ENCODE results near the gene ZNF304. TPM values are rescaled to one million over a fixed set of nuclear protein-coding genes. Genes with fewer than 3 reads are reported as not detected.

ZNF304 gene
- total and polyA plus RNA-seq, 9 of the 15 experiments (the other 6 are each of a cell fraction or from before 2014, with no cell fraction given): 0.82 to 5.5 (median 3.6) TPM

DNA sequence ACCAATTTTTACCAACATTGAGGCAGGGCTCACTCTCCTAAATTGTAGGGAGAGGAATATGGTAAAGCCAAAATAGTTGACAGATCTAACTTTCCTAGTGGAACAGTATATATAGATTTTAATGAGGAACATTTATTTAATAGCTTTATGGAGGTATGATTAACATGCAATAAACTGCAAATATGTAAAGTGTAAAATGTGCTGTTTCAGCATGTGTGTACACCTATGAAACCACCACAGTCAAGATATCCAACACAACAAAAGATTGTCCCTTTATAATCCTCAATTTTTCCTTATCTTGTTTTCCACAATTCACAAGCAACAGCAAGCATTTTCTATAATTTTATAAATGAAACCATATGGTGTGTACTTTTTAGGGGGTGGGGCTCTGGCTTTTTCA, 8.2 kb downstream of the ZNF304 start:
- intact Hi-C loops (cut with micrococcal nuclease): no loop called here
- no peak for FAIRE-seq
- TF ChIP-seq E2F4 (CRISPR knock-in tag; IDR thresholded peaks at IDR 0.05; ENCODE audit: low read depth) (no peak), ZNF316 (IDR thresholded peaks at IDR 0.05) (0 out of 2 replicates have a peak, but pooled peaks have one; percentile 33)
- peaks cover 28% of the 10 kb centered on the region for H3K36me3 ChIP-seq (ENCODE audit: control insufficient read depth, insufficient read depth, low read length)
- DNase-seq (ENCODE audit: extremely low read depth in 1 of 4, low spot score in 3 of 4): no peak
- no peaks in the 10 kb centered on the region for H4K20me1 ChIP-seq (replicated peaks; ENCODE audit: control insufficient read depth, insufficient read depth, low read length)
- no peak overlapping the region for H3K4me3 ChIP-seq
- BruUV-seq (replicated peaks): no TSS peak
- in situ Hi-C loops (cut with MboI): no loop called here
- CTCF ChIA-PET (ENCODE audit: low intra/inter-chr PET ratio): no interaction called here
- no peak overlapping the region for H2AFZ ChIP-seq (ENCODE audit: low read depth, low read length)
- peaks cover 4% of the 10 kb centered on the region for H3K9me3 ChIP-seq (replicated peaks; ENCODE audit: control insufficient read depth, insufficient read depth, low read depth, low read length)
- no peak overlapping the region for H3K27ac ChIP-seq (ENCODE audit: extremely low read depth, low read depth, low read length)
- H3K4me1 ChIP-seq (replicated peaks in 1 of 2; ENCODE audit: control insufficient read depth in 2 of 2, insufficient read depth in 2 of 2, low read length in 2 of 2): peaks cover 0 to 5% of the 10 kb centered on the region in 2 experiments; a peak in 1 of 5 replicates
- H3K79me2 ChIP-seq (ENCODE audit: control insufficient read depth, insufficient read depth, low read length): no peaks in the 10 kb centered on the region
- H3K27me3 ChIP-seq (ENCODE audit: control insufficient read depth in 2 of 2, insufficient read depth in 2 of 2, low read length in 2 of 2): no peaks in the 10 kb centered on the region
- POLR2A ChIA-PET: no interaction called here
- H3K4me2 ChIP-seq (ENCODE audit: insufficient read depth, low read length): no peak overlapping the region
- no peaks in the 10 kb centered on the region for H3K9me1 ChIP-seq (ENCODE audit: control insufficient read depth, insufficient read depth, low read length)
- ATAC-seq: no peak
- H3K9ac ChIP-seq (ENCODE audit: insufficient read depth in 1 of 2, low read depth in 2 of 2, low read length in 2 of 2): no peak overlapping the region

DNA sequence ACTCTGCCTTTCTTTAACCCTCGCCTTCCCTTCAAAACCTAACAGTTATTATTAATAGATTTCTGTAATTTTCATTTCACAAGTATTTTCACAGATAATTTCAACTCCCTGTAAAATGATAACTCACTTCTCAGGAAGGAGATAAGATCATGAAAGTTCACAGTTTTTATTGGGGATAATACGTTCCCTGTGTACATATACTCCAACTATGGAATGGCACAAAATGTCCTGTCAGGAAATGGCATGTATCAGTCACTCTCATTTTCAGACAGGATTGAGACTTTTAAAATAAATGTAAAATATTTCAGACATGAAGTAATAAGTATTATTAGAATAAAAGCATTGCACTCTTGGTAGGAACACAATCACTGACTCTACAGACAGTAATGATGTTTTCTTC, 11.3 kb downstream of the ZNF304 start:
- H3K79me2 ChIP-seq (ENCODE audit: control insufficient read depth, insufficient read depth, low read length): no peaks in the 10 kb centered on the region
- H4K20me1 ChIP-seq (replicated peaks; ENCODE audit: control insufficient read depth, insufficient read depth, low read length): no peaks in the 10 kb centered on the region
- intact Hi-C loops (cut with micrococcal nuclease) (no loop called here), in situ Hi-C loops (cut with MboI) (no loop called here)
- peaks cover 4% of the 10 kb centered on the region; the same call in 1 of the 2 replicates for H3K9me3 ChIP-seq (replicated peaks; ENCODE audit: control insufficient read depth, insufficient read depth, low read depth, low read length)
- H3K9ac ChIP-seq (ENCODE audit: insufficient read depth in 1 of 2, low read depth in 2 of 2, low read length in 2 of 2): peak overlapping the region in 1 of 2 experiments; percentile 56; a peak in 1 of 4 replicates
- H3K4me3 ChIP-seq: peak overlapping the region; percentile 50
- BruUV-seq (replicated peaks): no TSS peak
- peaks cover 0 to 5% of the 10 kb centered on the region in 2 experiments; a peak in 1 of 5 replicates for H3K4me1 ChIP-seq (replicated peaks in 1 of 2; ENCODE audit: control insufficient read depth in 2 of 2, insufficient read depth in 2 of 2, low read length in 2 of 2)
- H3K27ac ChIP-seq (ENCODE audit: extremely low read depth, low read depth, low read length): peak overlapping the region; percentile 78; the same call in 2 of the 3 replicates
- CTCF ChIA-PET (ENCODE audit: low intra/inter-chr PET ratio): no interaction called here
- H3K27me3 ChIP-seq (ENCODE audit: control insufficient read depth in 2 of 2, insufficient read depth in 2 of 2, low read length in 2 of 2): no peaks in the 10 kb centered on the region
- ATAC-seq: no peak
- H3K9me1 ChIP-seq (ENCODE audit: control insufficient read depth, insufficient read depth, low read length): no peaks in the 10 kb centered on the region
- WGBS (ENCODE audit: insufficient coverage, low coverage, missing lambda C conversion rate): 31% methylated on average over 2 of the region's 2 CpGs
- peak overlapping the region; percentile 83 for H3K4me2 ChIP-seq (ENCODE audit: insufficient read depth, low read length)
- no peak for FAIRE-seq
- DNase-seq (ENCODE audit: extremely low read depth in 1 of 4, low spot score in 3 of 4): no peak
- H3K36me3 ChIP-seq (ENCODE audit: control insufficient read depth, insufficient read depth, low read length): peaks cover 4% of the 10 kb centered on the region; the same call in 2 of the 3 replicates
- POLR2A ChIA-PET: no interaction called here
- peak overlapping the region; percentile 77 for H2AFZ ChIP-seq (ENCODE audit: low read depth, low read length)
- TF ChIP-seq MIER1 (IDR thresholded peaks at IDR 0.05; ENCODE audit: low read depth) (no peak), KLF6 (CRISPR knock-in tag; IDR thresholded peaks at IDR 0.05; ENCODE audit: borderline replicate concordance) (no peak), NFATC3 (IDR thresholded peaks at IDR 0.05) (no peak), ZNF407 (IDR thresholded peaks at IDR 0.05; ENCODE audit: low read depth) (no peak)
